Measurements from ENCODE around the gene C5AR2. TPM values are rescaled to one million over a fixed set of nuclear protein-coding genes. Genes with fewer than 3 reads are reported as not detected.
A peak's percentile ranks its signal among the peaks of the same experiment; 100 is the strongest.

Gene C5AR2
- total RNA-seq, 1 experiment from 2014 or later: not detected

GRCh38 chr19:47381121-47381520 lies 49.1 kb downstream of the C5AR2 start:
- H3K27ac Mint-ChIP-seq: peak overlapping the region in 1 of 3 experiments; percentile 91; a peak in 1 of 7 replicates
- Histone ChIP-seq H3K18ac (ENCODE audit: insufficient read length, low read depth, low read length) (no peak overlapping the region), H2AK5ac (ENCODE audit: insufficient read length, low read length) (no peak overlapping the region), H3K27ac (ENCODE audit: insufficient read length, low read depth, low read length) (no peak overlapping the region), H2BK20ac (ENCODE audit: low read depth, low read length, poor library complexity, severe bottlenecking) (no peak overlapping the region), H3K23me2 (ENCODE audit: insufficient read length, low read depth, low read length, poor library complexity, severe bottlenecking) (no peaks in the 10 kb centered on the region), H2BK120ac (ENCODE audit: low read depth, low read length, poor library complexity, severe bottlenecking) (no peak overlapping the region), H3K23ac (ENCODE audit: insufficient read length, low read depth, low read length) (no peak overlapping the region), H3K14ac (ENCODE audit: insufficient read depth, low read length) (no peak overlapping the region), H3K79me1 (ENCODE audit: insufficient read depth, low read depth, low read length, poor library complexity, severe bottlenecking) (no peaks in the 10 kb centered on the region), H3K4me1 (ENCODE audit: insufficient read depth, low read length) (no peaks in the 10 kb centered on the region), H3K27me3 (ENCODE audit: insufficient read depth, low read length) (no peaks in the 10 kb centered on the region), H4K91ac (ENCODE audit: insufficient read length, low read depth, low read length) (no peak overlapping the region), H3K9me3 (ENCODE audit: control insufficient read depth, low read depth, low read length) (no peaks in the 10 kb centered on the region), H4K20me1 (ENCODE audit: control insufficient read depth, insufficient read depth, insufficient read length) (no peaks in the 10 kb centered on the region), H2BK12ac (ENCODE audit: insufficient read length, low read depth, low read length) (no peak overlapping the region), H3K56ac (ENCODE audit: insufficient read length, low read depth, low read length) (no peak overlapping the region), H2BK15ac (ENCODE audit: low read depth, low read length) (no peak overlapping the region), H3K9ac (ENCODE audit: extremely low read depth, insufficient read length, low read length) (no peak overlapping the region), H3K4me2 (ENCODE audit: insufficient read depth, insufficient read length, low read length) (no peak overlapping the region), H3K79me2 (ENCODE audit: insufficient read depth, low read length) (no peaks in the 10 kb centered on the region), H2AFZ (ENCODE audit: low read length) (no peak overlapping the region), H3T11ph (ENCODE audit: low read length) (no peak overlapping the region), H4K5ac (ENCODE audit: insufficient read length, low read depth, low read length) (no peak overlapping the region), H3K4ac (ENCODE audit: low read depth, low read length) (no peak overlapping the region), H2BK5ac (ENCODE audit: insufficient read length, low read length) (no peak overlapping the region), H4K8ac (replicated peaks; ENCODE audit: insufficient read length, low read depth, low read length) (no peak overlapping the region)
- WGBS (ENCODE audit: extremely low coverage, insufficient read length, low lambda C conversion rate): no CpG with 5 or more reads among the region's 14 CpGs
- H3K4me1 Mint-ChIP-seq: peaks cover 9 to 12% of the 10 kb centered on the region in 2 experiments
- DNase-seq: no peak
- H3K27me3 Mint-ChIP-seq (ENCODE audit: low read depth): no peaks in the 10 kb centered on the region
- no peak overlapping the region for H3K4me3 Mint-ChIP-seq
- H3K9me3 Mint-ChIP-seq: no peaks in the 10 kb centered on the region
- no peak for TF ChIP-seq CTCF (conservative IDR thresholded peaks at IDR 0.05)
- peaks cover 21 to 62% (median 44%) of the 10 kb centered on the region in 3 experiments; a peak in 6 of 7 replicates for H3K36me3 Mint-ChIP-seq (ENCODE audit: insufficient read depth in 1 of 3, low read depth in 3 of 3)

All from H9 (cell line).